H54 (cell line): ENCODE results near the gene ADAMTSL5.
"Not testable (repeated sequence)": the region's sequence is repeated elsewhere in the genome, so short reads cannot be mapped to it uniquely, and the experiment has no call there.

Experiments
- DNase-seq: peaks from one replicate; pipeline ENCODE4 v3.0.0; 2011; ENCODE audit warnings: low spot score, mixed read lengths; ENCODE audit not compliant: insufficient read length
- FAIRE-seq: peaks from 3 replicates; lab custom pipeline; 2011; peaks lifted over from hg19 to GRCh38; lab: Jason Lieb, UNC
- POLR2A ChIP-seq: IDR thresholded peaks from 2 replicates; pipeline ENCODE4 v1.6.1; 2011; ENCODE audit warnings: low read depth, mild to moderate bottlenecking, low read length

The ADAMTSL5 gene

DNA sequence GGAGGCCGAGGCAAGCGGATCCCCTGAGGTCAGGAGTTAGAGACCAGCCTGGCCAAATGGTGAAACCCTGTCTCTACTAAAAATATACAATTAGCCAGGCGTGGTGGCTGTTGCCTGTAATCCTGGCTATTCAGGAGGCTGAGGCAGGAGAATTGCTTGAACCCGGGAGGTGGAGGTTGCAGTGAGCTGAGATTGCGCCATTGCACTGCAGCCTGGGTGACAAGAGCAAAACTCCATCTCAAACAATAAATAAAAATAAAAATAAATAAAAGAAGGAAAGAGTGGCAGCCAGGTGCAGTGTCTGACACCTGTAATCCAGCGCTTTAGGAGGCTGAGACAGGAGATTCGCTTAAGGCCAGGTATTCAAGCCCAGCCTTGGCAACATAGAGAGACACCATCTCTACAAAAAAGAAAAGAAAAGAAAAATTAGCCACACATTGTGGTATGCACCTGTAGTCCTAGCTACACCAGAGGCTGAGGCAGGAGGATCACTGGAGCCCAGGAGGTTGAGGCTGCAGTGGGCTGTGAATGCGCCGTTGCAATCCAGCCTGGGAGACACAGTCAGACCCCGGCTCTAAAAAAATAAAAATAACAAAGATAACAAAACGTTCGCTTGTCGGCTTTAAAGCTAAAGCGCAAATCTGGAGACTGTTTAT is 10.3 kb downstream of the ADAMTSL5 start:
- no peak for TF ChIP-seq POLR2A
- FAIRE-seq, result no peak
- no peak for DNase-seq

DNA sequence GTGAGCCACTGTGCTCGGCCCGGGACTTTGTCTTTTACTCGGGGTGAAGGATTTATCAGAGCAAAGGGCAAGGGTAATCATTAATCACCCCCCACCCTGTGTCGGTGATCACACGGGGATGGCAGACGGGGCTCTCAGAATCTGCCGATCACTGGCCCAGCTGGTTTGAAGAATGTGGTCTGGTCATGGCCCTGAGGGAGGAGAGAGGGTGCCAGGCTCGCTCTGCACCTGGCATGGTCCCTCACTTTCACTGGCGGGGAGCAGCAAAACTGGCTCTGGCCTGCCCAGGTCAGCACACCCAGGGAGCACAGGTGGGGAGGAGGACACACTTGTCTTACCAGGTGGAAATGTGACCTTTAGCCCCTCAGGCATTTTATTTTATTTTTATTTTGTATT is 11.6 kb downstream of the ADAMTSL5 start:
- FAIRE-seq, result no peak
- DNase-seq, result no peak
- TF ChIP-seq POLR2A, result no peak

DNA sequence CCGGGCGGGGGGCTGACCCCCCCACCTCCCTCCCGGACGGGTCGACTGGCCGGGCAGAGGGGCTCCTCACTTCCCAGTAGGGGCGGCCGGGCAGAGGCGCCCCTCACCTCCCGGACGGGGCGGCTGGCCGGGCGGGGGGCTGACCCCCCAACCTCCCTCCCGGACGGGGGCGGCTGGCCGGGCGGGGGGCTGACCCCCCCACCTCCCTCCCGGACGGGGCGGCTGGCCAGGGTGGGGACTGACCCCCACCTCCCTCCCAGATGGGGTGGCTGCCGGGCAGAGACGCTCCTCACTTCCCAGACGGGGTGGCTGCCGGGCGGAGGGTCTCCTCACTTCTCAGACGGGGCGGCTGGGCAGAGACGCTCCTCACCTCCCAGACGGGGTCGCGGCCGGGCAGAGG is 13.6 kb downstream of the ADAMTSL5 start:
- FAIRE-seq, result not testable (repeated sequence)

DNA sequence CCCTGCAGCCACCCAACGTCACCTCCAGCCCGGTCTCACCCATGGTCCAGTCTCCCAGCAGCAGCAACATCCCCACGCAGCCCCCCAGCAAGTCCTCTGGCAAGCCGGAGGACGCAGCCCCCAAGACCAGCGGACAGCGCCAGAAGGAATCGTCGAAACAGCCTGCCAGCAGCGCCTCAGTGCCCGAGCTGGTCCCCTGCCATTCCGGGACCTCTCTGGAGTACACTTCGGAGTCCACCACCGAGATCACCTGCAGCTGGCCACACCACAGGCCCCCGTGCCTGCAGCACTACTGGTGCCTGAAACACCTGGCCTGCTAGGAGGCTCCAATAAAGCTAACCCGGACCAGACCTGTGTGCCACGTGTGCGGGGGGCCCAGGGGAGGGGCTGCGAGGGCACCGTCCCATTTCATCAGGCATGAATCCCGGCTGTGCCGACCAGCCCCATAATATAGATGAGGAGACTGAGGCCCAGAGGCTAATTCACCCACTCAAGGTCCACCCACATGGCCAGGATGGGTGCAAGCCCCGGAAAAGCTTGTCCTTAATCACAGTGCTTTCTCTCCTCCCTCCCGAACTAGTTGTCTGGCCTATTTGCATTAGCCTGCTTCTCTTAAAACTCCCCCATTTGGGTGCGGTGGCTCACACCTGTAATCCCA is 15.1 kb downstream of the ADAMTSL5 start:
- TF ChIP-seq POLR2A, result no peak
- no peak for DNase-seq
- FAIRE-seq, result no peak

More for the DNA sequence above, 13.6 kb downstream of the ADAMTSL5 start:
- not testable (repeated sequence) for DNase-seq

DNA sequence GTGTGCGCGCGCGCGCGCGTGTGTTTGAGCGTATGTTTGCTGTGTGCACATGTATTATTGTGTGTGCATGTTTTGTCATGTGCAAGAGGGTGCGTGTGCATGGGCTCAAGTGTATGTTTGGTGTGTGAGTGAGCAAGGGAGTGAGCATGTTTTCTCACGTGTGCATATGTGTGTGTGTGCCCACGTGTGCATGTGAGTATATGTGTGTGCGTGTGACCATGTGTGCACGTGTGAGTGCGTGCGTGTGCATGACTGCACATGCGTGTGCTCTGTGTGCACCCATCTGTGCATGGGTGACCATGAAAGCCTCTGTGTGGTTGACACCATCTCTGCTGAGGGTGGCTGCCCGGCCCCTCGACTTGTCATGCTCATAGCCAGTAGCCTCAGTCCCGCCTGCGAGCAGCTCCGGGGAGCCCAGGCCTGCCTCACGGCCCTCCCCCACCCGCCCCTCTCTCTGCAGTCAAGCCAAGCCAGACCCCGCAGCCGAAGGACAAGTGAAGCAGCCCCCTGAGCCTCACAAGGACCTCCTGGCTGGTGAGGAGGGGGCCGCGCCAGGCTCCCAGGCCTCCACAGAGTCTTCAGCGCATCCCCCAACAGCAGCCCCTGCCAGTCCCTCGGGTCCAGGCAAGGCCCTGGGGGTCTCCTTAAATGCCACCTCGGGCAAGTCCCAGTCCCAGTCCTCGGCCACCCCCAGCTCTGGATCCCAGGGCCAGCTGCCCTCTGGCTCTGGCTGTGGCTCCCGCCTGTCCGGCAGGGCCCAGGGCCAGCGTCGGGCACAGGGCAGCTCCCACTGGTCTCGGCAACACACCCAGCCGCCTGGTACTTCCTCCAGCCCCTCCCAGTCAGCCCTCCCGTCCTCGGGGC is 15.9 kb downstream of the ADAMTSL5 start:
- no peak for DNase-seq
- FAIRE-seq, result no peak
- TF ChIP-seq POLR2A, result no peak

DNA sequence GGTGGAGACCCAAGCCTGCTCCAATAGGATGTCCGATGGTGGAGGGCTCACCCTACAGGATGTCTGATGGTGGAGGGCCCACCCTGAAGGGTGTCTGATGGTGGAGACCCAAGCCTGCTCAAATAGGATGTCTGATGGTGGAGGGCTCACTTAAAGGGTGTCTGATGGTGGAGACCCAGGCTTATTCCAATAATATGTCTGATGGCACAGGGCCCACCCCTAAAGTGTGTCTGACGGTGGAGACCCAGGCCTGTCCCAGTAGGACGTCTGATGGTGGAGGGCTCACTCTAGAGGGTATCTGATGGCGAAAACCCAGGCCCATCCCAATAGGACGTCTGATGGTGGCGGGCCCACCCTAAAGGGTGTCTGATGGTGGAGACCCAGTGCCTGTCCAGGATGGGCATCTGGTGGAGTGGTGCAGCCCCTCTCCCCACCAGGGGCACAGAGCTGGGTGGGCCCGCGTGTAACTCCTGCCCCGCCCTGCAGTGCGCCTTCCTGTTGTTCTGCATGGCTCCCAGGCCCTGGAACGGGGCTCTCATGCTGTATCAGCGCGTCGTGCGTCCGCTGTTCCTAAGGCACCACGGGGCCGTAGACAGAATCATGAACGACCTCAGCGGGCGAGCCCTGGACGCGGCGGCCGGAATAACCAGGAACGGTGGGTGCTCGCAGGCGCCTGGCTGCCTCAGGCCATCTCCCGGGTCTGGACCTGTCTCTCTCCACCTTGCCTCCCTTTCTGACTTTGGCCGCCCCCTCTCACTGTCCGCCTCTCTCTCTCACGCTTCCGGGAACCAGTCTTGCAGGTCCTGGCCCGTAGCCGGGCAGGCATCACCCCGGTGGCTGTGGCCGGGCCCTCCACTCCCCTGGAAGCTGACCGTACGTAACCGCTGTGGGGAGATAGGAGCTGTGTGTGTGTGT is 16.8 kb downstream of the ADAMTSL5 start:
- TF ChIP-seq POLR2A, result no peak
- DNase-seq (no peak), FAIRE-seq (no peak)

DNA sequence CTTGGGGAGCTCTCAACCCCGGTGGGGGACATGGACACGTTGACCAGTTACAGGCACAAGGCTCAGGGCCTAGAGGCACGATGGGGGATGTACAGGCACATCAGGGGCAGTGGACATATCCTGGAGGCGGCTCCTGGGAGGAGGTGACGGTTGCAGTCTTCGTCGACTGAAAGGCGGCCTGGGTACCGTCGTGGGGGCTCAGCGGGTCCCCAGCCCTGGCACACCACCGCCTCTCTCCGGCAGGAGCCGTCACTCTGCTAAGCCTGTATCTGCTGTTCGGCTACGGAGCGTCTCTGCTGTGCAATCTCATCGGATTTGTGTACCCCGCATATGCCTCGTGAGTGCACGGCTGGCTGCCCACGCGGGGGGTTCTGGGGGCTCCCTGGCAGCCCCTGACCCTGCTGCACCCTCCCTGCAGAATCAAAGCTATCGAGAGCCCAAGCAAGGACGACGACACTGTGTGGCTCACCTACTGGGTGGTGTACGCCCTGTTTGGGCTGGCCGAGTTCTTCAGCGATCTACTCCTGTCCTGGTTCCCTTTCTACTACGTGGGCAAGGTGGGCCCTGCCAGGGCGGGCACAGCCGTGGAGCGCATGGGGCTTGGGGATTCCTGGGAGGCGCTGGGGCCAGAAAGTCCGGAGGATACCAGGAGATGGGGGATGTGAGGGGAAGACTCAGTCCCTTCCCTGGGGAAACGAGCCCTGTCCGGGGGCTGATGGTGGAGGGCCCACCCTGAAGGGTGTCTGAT is 17.6 kb downstream of the ADAMTSL5 start:
- FAIRE-seq, result no peak
- no peak for DNase-seq
- TF ChIP-seq POLR2A, result no peak

DNA sequence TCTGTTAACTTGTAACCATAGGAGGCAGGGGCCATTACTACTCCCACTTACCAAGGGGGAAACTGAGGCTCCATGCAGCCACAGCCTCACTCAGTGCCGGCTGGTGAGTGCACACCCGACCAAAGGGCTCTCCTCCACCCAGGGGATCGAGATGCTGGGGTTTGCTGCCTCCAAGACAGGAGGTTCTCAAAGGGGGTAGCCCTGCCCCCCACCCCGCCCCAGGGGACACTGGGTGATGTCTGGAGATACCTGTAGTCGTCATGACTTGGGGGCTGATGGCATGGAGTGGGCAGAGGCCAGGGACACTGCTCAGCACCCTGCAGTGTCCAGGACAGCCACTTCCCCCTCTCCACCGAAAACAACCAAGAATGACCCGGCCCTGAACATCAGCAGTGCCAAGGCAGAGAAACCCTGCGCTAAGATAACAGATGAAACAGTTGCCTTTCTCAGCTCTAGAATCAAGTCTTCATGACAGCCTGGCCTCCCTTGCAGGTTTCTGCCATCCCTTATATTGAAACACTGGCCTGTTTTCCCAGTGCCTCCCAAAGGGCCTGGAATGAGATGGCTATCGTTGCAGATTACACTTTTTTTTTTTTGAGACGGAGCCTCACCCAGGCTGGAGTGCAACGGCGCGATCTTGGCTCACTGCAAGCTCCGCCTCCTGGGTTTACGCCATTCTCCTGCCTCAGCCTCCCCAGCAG is 18.6 kb downstream of the ADAMTSL5 start:
- TF ChIP-seq POLR2A, result no peak
- FAIRE-seq (no peak), DNase-seq (no peak)

DNA sequence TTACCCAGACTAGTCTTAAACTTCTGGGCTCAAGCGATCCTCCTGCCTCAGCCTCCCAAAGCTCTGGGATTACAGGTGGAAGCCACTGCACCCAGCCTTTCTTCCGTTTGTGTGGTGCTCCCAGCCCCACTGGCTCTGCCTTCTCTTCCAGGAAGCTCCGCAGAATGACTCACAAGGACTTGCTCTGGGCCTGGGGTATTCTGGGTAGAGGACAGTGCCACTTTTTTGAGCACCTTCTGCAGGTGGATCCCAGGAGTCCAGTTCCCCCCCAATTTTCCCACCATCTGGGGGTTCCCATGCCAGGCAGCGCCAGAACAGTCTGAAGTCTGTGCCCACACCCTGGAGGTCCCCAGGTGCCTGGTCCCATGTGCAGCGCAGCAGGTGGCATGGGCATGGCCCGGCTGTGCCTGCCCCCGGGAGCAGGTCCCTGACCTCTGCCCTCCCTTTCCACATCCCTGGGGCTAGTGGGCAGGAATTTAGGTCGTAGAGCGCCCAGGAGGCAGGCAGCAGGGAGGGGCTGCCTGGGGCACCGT is 20.3 kb downstream of the ADAMTSL5 start:
- TF ChIP-seq POLR2A, result no peak
- FAIRE-seq, result no peak
- DNase-seq, result no peak

DNA sequence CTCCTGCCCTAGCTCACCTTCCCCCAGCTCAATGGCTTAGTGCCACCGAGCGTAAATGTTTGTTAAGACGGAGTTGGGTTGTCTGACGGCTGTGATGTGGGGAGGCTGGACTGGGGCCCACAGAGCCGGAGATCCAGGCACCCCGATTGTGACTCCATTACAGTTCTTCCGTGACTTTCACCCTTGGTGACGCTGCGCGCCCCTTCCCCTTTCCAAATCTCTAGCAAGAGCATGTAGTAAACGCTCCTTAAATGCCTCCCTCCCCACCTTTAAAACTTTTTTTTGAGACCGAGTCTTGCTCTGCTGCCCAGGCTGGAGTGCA is 21.0 kb downstream of the ADAMTSL5 start:
- FAIRE-seq (no peak), DNase-seq (no peak)
- no peak for TF ChIP-seq POLR2A

DNA sequence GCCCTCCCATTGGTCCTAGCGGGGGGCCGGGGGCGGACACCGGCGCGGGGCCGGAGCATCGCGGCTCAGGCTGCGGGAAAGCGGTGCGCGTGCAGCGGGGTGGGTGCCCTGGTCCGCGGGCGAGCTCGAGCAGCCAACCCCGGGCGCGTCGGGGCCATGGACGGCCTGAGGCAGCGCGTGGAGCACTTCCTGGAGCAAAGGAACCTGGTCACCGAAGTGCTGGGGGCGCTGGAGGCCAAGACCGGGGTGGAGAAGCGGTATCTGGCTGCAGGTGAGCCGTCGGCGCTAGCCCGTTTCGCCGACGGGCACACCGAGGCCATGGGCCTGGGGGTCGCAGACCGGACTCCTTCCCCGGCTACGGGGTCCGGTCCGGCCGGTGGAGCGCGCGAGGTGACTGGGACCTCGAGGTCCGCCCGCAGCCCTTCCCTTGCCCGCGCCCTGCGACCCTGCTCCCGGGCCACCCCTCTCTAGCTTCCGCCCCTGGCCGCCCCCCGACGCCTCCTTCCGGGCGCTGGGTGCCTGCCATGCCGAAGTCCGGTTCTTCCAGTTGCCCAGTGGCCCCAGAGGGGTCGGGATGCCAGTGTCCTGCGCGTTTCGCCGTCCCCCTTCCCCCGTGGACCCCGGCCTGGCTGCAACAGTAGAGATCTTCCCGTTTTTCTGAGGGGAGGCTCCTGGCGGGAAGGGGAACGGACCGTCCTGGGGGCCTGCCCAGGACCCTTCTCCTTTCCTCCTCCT is 21.5 kb downstream of the ADAMTSL5 start, which contains the start of gene REEP6:
REEP6 (plus strand) TSS at position 68 of the 735 bp plus-strand sequence; CDS start at position 157, 89 bp downstream.
- peak; percentile 60 for TF ChIP-seq POLR2A
- FAIRE-seq, result no peak
- DNase-seq, result no peak
